Stimulated activated CD4-positive, alpha-beta T cell treated with anti-CD3 and anti-CD28 coated beads, Interleukin-2, amount 100 ng/mL, for 48 hours (primary cell): ENCODE measurements around the gene FBXO9.

ENCODE experiments used
- DNase-seq, 2 donors: peaks; one replicate each; pipeline ENCODE4 v3.0.0-alpha.2; 2020

FBXO9 gene

GRCh38 chr6:53065266-53066076 is at the start of gene FBXO9:
FBXO9 (plus strand) TSS chr6:53065404; CDS start chr6:53065790, 386 bp downstream.
- DNase-seq = peak; percentile 65 to 67

- DNase-seq = no peak
These were observed 49.7 kb upstream of the FBXO9 start for GRCh38 chr6:53015486-53015885.

- DNase-seq = no peak
These were observed 46.8 kb upstream of the FBXO9 start for GRCh38 chr6:53018446-53018845.

GRCh38 chr6:53020005-53020744 is 45.0 kb upstream of the FBXO9 start:
- DNase-seq = no peak

- DNase-seq = no peak
These were observed 41.9 kb upstream of the FBXO9 start for GRCh38 chr6:53023323-53023722.

GRCh38 chr6:53026526-53026925 is 38.7 kb upstream of the FBXO9 start:
- DNase-seq = no peak

- no peak for DNase-seq
These were observed 38.0 kb upstream of the FBXO9 start for GRCh38 chr6:53027131-53027718.

GRCh38 chr6:53028467-53028866 is 36.7 kb upstream of the FBXO9 start:
- no peak for DNase-seq

- no peak for DNase-seq
These were observed 35.9 kb upstream of the FBXO9 start for GRCh38 chr6:53029257-53029656.

- no peak for DNase-seq
These were observed 35.4 kb upstream of the FBXO9 start for GRCh38 chr6:53029761-53030160.

GRCh38 chr6:53031281-53031680 is 33.9 kb upstream of the FBXO9 start:
- no peak for DNase-seq

GRCh38 chr6:53032849-53033248 is 32.4 kb upstream of the FBXO9 start:
- no peak for DNase-seq

- DNase-seq = no peak
These were observed 31.4 kb upstream of the FBXO9 start for GRCh38 chr6:53033764-53034163.

- no peak for DNase-seq
These were observed 29.5 kb upstream of the FBXO9 start for GRCh38 chr6:53035549-53036213.

GRCh38 chr6:53038141-53038540 is 27.1 kb upstream of the FBXO9 start:
- no peak for DNase-seq

- no peak for DNase-seq
These were observed 26.6 kb upstream of the FBXO9 start for GRCh38 chr6:53038596-53038995.

- no peak for DNase-seq
These were observed 23.8 kb upstream of the FBXO9 start for GRCh38 chr6:53041356-53041755.

- DNase-seq = no peak
These were observed 23.1 kb upstream of the FBXO9 start for GRCh38 chr6:53042112-53042511.

GRCh38 chr6:53043581-53043980 is 21.6 kb upstream of the FBXO9 start:
- DNase-seq = no peak

- DNase-seq = no peak
These were observed 21.1 kb upstream of the FBXO9 start for GRCh38 chr6:53044071-53044470.

GRCh38 chr6:53044572-53044971 is 20.6 kb upstream of the FBXO9 start:
- DNase-seq = no peak

GRCh38 chr6:53045891-53046673 is 19.1 kb upstream of the FBXO9 start:
- no peak for DNase-seq
